CD4-positive, alpha-beta T cell treated with Interleukin-10 for 1 hour (primary cell): ENCODE results near the gene SEMA3D.

ENCODE experiments used
- DNase-seq: peaks from one replicate; pipeline ENCODE4 v3.0.0-alpha.2; 2020

SEMA3D gene

DNA sequence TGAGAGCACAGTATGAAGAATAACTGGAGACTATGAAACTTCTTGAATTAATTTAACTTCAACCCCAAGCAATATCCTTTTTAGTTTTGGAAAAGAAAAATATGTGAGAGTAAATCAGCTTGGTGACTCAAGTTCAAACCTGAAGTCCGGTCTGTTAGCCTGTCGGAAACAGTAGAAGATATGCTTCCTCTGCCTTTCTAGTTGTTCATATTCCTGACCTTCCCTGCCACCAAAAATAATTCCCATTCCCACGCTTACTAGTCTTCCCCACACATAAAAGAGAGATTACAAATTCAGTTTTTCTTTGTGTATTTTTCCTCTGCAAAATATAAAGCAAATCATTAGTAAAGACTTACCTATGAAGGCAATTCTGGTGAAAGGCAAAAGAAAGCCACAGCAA is 3.6 kb downstream of the SEMA3D start:
- no peak for DNase-seq

DNA sequence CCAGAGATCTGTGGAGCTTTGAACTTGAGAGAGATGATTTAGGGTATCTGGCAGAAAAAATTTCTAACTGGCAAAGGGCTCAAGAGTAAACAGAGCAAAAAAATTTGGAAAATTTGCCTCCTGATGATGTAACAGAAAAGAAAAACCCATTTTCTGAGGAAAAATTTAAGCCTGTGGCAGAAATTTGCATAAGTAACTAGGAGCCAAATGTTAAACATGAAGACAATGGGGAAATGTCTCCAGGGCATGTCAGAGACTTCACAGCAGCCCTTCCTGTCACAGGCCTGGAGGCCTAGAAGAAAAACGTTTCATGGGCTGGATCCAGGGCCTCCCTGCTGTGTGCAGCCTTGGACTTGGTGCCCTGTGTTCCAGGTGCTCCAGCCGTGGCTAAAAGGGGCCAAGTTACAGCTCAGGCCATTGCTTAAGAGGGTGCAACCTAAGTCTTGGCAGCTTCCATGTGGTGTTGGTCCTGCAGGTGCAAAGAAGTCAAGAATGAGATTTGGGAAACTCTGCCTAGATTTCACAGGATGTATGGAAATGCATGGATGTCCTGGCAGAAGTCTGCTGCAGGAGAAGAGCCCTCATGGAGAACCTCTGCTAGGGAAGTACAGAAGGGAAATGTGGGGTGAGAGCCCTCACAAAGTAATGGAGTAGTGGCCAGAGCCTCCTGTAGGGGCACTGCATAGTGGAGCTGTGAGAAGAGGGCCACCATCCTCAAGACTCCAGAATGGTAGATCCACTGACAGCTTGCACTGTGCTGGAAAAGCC is 8.1 kb downstream of the SEMA3D start:
- DNase-seq, result no peak

DNA sequence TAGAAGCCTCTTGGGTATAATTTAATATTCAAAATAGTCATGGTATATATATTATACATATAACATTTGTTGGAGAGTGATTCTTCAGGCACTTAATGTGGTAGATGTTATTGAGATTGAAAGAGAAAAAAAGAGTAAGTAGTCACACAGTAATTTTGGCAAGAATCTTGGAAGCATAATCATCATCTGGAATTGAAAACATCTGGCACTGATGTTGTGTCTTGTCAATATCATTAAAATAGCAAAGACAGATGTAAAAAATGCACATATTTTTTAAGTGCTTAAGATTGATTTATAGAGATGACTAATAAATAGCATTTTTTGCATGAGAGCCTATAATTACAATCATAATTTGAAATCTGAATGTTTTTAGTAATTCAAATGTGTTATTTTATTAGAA is 9.5 kb downstream of the SEMA3D start:
- DNase-seq, result no peak

DNA sequence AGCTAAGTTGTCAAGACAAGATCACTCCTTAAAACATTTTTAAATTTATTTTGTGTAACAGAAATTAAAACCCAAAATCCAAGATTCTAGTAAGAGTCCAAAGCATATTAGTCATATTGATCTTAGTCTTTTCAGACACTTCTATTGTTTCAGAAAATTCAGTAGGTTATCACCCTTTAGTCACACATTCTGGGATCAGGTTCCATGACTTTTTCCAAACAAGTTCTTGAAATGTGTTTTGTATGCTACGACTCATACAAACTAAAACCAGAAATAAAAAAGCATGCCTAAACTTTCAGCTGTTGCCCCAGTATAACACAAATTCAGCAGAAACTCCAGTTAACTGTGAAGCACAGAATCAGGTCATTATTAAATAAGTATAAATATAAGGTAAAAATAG is 10.7 kb downstream of the SEMA3D start:
- DNase-seq, result no peak

DNA sequence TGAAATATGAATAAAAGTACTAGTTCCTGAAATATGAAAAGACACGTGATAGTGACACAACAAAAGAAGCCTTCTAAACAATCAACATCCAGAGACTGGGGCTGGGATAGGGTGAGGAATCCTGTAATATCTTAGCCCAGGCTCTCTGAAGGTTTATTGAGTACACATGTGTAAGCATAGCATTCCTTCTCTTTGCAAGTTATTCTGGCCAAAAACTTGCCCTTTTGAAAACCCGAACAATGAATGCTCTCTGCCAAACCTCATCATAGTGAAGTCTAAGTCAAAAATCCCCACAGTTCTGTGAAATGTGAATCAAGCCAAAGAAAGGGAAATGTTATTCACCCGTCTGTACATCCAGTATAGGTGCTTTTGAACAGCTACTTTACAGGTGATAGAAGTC is 11.6 kb downstream of the SEMA3D start:
- no peak for DNase-seq

DNA sequence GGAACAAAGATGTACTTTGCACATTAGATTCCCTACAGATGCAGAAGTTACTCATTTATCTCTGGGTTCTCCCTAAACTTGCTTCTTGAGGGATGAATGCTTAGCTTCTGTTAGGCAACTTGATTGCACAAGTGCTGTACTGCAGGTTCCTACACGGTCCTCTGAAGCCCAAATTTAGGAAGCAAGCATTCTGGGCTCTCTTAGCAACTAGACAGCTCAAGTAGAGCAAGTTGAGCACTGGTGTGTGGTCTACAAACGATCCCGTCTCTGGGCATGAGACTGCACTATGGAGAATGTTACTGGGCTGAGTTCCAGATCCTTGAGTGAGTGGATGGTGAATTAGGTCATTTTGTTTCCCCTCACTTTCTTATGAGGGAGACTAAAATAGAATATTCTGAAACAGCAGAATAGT is 14.3 kb downstream of the SEMA3D start:
- no peak for DNase-seq

DNA sequence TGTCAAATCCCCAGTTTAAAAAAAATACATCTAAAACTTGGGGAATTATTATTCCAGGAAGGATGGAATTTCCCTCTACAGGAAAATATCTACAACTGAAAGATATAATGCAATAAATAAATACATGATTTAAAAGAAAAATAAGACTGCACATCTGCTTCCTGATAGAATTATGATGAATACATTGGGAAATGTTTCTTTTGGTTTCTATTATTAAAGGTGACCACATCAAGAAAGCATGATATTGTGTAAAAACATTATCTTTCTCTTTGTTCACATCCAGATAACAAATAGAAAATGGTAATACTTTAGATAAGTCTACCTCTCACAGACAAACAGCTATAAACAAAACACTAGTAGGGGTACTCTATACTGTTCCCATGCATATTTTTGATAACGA is 19.2 kb downstream of the SEMA3D start:
- DNase-seq, result no peak

DNA sequence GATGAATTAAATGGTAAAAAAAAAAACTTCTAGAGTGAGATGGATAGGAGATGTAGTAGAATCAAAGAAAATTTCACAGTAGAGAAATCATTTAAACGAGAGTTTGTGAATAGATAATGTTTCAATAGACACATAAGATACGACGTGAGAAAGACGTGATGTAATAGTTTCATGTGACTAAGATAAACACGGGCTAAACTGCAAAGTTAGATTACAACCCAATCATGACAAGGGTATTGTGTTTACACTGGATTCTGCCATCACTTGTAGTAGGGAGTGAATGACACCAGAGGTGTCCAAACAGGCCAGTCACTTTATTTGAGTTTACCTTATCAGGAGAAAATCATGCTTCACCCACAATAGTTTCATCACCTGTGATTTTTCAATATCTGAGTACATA is 21.6 kb downstream of the SEMA3D start:
- DNase-seq, result no peak

DNA sequence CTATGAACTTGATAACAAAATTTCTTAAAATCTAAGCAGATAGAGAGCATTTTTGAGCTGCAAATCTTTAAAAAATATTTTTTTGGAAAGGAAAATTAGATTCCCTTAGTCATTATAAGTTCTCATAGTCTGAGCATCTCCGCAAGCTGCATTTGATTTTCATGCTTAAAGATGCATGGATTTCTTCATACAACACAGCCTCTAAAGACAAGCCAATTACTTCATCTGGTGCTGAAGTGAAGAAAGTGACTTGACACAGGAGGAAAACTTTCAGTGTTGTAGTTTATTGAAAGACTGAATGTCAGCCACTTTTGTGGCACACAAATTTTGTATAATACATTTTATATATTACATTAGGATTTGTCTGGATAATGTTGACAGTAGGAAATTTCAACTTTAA is 22.5 kb downstream of the SEMA3D start:
- no peak for DNase-seq

DNA sequence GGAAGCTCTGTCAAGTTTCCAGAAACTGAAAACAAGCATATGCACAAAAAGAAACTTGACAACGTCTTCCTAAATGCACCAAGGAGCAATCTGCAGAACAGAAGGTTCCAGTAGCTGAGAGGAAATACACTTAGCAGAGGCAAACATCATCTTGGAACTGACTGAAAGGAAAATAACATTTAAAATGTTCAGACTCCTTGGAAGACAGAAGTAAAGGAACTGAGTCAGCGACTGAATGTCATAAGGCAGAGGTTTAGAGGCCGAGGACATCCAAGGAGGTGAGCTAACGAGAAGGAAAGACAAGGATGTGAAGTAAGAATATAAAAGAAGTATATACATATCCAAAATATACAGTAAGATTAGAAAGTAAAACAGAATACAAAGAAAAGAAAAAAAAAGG is 24.1 kb downstream of the SEMA3D start:
- no peak for DNase-seq

DNA sequence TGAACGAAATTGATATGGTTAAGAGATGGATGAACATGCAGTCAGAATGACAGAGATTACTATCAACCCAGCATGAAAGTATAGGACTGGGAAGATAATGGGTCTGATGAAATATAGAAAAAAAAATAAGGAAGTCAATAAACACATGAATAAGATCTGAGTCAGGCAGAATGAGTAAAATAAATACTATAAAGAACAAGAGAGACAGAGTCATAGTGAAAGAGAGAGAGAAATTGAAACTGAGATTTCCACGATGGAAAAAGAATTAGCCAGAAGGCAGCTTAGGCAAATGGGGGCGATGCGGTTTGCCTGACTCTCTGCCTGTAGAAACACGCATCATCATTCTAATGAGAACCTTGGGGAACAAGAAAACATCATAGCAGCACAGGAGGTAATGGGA is 26.6 kb downstream of the SEMA3D start:
- no peak for DNase-seq

DNA sequence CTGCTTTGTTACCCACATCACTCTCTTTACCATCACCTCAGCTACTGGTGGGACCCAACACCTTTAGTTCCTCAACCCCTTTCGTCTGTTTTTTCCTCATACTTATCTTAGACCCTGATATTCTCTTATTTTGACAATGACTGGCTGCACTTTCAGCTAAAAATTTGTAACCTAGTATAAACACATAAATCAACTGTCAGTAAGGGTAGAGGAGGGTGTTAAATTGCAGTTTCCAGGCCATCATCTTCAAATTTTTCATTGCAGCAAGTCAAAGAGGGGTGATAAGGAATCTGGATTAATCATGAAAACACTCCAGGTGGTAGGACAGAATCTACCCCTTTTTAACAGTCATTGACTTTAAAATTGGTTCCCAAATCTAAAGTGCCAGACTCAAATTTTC is 27.9 kb downstream of the SEMA3D start:
- no peak for DNase-seq

DNA sequence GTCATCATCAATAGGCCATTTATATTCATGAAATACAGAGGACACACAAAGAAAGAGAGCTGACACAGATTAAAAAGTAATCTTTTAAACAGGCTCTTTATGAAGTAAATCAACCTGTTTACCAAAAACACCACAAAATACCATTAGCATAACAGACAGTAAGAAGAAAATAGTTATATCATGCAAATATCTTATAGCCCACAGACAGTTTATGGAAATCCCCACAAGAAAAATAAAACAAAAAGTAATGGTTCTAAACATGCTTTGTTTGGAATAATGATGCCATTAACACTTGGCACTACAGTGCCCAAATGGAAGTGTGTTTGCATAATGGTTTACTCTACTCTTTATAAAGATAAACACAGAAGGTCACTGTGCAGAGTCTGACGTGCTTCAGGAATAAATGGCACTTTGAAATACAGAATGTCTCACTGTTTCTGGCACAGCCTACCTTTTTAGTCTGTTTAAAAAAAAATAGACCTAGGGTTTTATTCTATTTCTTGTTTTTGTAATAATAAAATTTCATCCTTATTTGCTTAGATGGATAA is 30.1 kb downstream of the SEMA3D start:
- no peak for DNase-seq

DNA sequence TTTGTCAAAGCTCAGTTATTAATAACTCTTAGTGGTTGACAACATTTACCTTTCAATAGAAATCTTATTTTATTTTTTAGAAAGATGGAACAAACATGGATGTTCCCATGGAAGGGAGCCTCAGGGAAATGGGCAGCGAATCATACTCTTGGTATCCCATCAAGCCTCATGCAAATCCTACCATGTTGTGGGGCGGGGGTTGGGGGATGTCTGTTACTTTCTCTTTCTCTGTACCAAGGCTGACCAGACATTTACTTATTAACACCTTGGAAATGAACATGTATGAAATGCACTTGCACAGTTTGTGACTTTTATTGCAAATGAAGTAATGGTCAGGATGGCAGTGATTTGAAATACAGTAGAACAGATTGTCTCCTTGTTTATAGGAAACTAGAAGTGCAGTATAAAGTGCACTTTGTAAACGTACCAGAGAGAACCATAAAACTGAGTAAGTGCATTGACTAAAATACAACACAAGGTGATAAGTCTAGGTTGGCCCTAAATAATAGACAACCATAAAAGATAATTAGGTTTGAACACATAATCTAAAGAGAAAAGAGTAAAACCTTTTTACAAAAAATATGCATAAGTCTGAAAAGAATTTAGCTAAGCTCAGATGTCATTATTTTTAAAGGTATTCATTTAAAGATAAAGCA is 32.4 kb downstream of the SEMA3D start:
- DNase-seq, result no peak

DNA sequence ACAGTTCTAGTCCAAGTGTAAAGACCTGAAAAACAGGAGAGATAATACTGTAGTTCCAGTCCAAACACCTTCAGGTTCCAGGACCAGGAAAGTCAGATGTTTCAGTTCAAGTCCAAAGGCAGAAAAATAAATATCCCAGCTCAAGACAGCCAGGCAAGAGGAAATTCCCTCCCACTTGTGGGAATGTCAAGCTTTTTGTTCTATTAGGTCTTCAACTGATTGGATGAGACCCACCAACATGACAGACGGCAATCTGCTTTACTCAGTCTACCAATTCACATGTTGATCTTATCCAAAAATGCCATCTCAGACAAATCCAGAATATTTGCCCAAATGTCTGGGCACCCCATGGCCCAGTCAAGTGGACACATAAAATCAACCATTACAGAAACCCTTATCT is 33.1 kb downstream of the SEMA3D start:
- DNase-seq, result no peak

DNA sequence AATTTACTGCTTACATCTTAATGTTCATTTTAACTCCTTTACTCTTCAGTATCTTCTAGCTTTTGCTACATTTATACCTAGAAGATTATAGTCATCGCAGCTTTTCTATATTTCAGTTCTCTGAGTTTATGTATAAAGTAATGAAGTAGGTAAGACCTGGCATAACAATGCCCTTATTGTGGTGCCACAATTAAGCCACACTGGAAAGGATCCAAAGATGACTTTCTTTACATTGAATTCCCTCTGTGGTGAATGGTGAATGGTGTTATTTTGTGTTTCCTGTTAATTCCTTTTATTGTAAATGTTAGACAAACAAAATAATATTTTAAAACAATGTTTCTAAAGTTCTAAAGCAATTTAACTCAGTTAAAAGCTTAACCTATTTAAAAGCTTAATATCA is 36.2 kb downstream of the SEMA3D start:
- DNase-seq, result no peak

DNA sequence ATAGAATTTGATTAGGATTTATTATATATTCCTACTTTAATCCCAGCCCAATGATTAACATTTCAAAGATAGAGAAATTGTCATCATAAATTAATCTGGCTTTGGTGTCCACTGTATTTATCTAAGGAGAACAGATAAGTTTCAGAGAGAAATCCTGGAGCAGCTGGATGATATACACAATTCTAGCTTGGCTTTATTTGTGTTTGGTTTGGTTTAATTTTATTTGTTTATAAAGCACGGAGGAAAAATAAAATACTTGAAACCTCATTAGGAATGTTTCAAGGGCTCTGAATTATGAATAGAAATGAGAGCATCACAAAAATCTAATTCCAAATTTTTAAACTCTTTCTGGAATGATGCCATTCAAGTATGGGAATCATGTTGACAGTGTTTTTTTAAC is 42.1 kb downstream of the SEMA3D start:
- DNase-seq, result no peak

DNA sequence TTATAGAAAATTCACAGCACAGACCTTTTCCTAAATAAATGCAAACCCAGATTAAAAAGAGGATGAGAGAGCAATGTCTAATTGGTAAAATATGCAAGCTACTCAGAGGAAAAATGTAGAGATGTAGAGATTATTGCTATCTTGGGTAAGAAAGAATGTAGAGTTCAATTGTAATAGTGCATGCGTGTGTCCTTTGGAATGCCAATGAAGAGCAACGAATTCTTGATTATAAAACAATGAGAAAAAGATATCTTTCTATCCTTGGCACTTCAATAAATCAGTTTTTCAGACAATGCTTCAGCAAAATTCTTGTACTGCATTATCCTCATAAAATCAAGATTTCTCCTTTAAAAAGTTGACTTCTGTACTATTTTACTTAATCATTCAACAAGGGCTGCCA is 50.9 kb downstream of the SEMA3D start:
- DNase-seq, result no peak

DNA sequence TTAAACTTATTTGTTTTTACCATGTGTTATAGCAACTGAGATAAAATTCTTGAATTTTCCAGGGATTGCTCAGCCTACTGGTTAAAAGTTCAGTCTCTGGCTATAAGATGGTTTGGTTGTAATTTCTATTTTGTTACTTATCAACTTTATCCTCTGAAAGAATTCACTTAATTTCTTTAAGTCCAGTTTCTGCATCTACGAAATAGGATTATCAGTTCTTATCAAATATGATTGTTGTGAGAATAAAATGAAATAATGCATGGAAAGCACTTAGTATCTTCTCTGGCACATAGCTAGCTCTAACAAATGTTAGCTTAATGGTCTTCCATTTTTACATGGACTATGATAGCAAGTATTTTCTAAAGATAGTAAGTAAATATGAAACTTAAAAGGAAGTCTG is 53.3 kb downstream of the SEMA3D start:
- no peak for DNase-seq

DNA sequence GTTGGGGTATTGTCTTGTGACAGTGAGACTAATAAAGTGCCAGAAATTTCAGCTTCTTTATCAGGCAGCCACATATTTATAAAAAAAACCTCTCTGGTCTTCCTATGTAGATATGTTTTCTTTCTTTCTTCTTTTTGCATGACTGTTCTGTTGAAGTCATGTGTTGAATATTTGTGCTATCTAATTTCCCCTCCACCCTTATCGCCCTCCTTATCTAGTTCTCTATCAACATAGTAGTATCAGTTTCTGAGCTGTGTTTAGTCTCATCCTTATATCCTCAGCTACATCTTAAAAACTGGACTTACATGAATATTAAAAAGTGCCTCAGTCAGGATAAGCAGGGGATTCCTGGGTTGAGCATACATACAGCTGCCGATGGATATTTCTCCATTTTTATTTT is 53.9 kb downstream of the SEMA3D start:
- DNase-seq, result no peak

DNA sequence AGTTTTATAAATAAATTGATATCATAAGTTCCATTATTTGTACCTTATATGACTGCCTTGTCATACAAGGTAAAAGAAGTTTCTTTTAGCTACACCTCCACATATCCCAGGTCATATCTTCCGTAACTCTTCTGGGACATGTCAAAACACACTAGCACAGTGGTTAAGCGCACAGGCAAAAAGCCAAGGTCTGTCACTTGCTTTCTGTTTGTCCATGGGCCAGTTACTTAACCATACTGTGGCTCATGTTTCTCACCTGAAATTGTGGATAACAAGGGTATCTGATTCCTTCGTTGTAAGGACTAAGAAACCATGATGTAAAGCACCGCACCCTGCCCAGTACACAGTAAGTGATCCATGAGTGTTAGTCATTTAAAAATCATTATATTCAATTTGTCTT is 56.2 kb downstream of the SEMA3D start:
- DNase-seq, result no peak

DNA sequence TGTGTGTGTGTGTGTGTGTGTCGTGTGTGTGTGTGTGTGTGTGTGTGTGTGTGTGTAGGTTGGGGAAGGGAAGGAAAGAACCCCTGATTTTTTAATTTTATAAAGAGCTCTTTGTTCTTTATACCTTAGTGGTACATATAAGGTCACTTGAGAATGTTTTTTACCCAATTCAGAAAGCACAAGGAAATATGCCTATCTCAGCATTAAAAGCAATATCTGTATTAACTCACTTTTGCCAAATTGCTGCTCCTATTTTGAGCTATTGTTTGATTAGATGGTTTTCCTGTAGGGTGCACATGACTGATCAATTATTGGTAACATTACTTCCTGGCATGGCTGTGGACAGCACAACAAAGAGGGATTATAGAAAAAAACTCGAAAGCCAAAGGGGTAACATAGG is 60.5 kb downstream of the SEMA3D start:
- no peak for DNase-seq

DNA sequence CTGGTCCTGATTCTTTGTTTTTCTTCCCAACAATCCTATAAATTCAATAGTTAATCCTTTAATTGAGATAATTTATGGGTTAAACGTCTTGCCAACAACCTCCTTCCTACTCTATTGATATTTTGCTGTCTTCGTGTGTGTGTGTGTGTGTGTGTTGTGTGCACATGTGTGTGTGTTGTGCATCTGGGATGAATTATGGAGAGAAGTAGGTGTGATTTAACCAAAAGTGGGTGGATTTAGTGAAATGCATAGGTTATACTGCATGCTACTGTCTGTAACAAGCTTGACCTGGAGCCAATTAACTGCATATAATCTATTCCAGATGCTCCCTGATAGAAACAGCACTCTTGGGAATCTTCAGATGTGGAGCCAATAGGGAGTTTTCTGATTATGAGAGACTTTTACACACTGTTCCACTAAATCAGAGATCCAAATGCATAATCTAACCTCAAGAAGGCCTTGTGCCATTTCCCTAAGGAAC is 61.2 kb downstream of the SEMA3D start:
- DNase-seq, result no peak

DNA sequence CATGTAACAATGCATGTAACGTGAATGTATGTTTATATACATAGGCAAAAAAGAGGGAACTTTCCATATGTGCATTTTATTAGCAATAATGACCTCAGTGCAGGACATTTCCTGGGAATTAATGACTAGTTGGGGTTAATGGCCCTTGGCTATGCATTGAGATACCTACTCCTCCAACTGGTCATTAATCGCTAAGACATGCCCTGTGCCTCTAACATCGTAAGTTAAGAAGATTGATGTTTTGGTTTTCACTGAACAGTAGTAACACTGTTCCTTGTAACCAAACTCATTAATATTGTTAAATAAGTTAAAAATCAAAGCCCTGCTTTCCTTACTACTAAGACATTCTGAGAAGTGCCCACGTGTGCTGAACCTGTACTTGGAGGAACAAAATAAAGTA is 61.7 kb downstream of the SEMA3D start:
- no peak for DNase-seq

DNA sequence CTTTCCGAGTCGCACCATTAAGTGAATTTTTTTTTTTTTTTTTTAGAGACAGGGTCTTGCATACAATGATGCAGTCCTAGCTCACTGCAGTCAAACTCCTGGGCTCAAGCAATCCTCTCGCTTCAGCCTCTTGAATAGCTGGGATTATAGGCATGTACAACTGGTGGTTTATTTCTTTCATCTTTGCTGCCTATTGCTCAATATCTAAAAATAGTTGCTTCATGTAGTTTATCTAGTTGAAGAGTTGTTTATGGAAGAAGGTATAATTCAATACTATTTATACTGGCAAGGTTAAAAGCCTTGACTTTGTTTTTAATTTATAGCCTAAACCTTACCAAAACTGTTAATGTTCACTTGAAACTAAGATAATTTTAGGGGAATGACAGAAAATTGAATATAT is 66.9 kb downstream of the SEMA3D start:
- no peak for DNase-seq
